ENCODE data around the gene PACRG. TPM values are rescaled to one million over a fixed set of nuclear protein-coding genes. Genes with fewer than 3 reads are reported as not detected.
A peak's percentile ranks its signal among the peaks of the same experiment; 100 is the strongest.

Gene PACRG
- total RNA-seq, 1 donor from 2014 or later: 1.2 TPM

DNA sequence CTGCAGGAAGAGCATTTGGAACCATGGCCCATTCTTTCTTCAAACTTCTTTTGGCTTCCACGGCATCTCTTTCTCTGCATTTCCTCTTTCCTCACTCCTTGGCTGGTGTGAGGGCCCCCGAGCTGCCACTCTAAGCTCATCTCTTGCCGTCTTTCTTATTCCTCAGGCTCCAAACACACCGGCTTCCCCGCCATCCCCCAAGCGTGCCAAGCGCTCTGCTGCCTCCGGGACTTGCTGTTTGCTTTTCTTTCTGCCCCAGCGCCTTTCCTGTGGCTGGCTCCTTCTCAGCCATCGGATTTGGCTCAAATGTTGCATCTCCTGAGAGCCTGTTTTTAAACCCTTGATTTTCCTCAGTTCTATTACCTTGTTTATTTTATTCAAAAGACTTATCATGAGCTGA is 172.7 kb downstream of the PACRG start:
- Mint-ChIP-seq H3K36me3 (ENCODE audit: unreplicated experiment) (no peaks in the 10 kb centered on the region), H3K9me3 (ENCODE audit: unreplicated experiment) (no peaks in the 10 kb centered on the region), H3K27me3 (ENCODE audit: unreplicated experiment) (peaks cover 18% of the 10 kb centered on the region), H3K4me3 (ENCODE audit: unreplicated experiment) (no peak overlapping the region), H3K27ac (ENCODE audit: unreplicated experiment) (no peak overlapping the region), H3K4me1 (ENCODE audit: unreplicated experiment) (no peaks in the 10 kb centered on the region)
- TF ChIP-seq, protein P1, sequence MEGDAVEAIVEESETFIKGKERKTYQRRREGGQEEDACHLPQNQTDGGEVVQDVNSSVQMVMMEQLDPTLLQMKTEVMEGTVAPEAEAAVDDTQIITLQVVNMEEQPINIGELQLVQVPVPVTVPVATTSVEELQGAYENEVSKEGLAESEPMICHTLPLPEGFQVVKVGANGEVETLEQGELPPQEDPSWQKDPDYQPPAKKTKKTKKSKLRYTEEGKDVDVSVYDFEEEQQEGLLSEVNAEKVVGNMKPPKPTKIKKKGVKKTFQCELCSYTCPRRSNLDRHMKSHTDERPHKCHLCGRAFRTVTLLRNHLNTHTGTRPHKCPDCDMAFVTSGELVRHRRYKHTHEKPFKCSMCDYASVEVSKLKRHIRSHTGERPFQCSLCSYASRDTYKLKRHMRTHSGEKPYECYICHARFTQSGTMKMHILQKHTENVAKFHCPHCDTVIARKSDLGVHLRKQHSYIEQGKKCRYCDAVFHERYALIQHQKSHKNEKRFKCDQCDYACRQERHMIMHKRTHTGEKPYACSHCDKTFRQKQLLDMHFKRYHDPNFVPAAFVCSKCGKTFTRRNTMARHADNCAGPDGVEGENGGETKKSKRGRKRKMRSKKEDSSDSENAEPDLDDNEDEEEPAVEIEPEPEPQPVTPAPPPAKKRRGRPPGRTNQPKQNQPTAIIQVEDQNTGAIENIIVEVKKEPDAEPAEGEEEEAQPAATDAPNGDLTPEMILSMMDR (IDR thresholded peaks at IDR 0.05): no peak
- DNase-seq (ENCODE audit: extremely low spot score, unreplicated experiment): no peak

DNA sequence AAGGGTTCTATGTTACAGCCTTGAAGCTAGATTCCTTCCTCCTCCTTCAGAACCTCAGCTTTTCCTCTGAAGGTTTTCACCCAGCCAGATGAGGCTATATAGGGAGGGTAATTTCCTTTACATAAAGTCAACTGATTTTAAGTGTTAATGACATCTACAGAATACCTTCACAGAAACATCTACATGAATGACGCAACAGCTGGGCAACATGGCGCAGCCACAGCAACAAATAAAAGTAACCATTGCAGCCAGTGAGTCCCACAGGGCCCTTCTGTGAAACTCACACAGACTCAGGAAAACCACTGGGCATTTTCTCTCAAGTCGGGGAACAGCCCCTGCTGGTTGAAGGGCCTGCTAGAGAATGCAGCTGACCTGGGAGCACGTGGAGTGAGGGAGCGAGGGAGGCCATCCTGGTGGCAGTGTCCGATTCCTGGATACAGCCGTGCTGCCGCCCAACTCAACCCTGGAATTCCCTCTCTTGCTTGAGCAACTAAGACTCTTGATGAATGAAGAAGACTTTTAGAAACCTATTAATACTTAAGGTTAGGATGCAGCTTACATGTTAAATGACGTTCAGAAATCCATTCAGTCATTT is 176.4 kb downstream of the PACRG start:
- no peak overlapping the region for H3K4me3 Mint-ChIP-seq (ENCODE audit: unreplicated experiment)
- TF ChIP-seq, protein P1 (IDR thresholded peaks at IDR 0.05): no peak

DNA sequence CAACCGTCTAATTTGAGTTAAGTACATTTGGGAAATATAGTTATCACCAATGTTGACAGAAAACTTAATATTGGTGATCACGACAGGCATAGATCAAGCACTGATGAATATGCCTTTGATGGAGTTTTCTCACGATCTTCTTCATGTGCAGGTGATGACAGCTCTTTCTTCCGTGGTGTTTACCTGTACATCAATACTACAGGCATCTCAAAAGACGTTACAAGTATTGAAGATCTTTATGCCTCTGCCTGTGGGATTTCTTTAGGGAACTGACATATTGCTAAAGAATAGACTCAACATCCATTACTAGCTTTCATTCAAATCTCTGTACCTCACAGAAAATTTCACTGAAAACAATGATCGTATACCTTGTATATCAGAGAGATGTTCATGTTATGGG is 178.7 kb downstream of the PACRG start:
- no peaks in the 10 kb centered on the region for H3K36me3 Mint-ChIP-seq (ENCODE audit: unreplicated experiment)
- DNase-seq (ENCODE audit: extremely low spot score, unreplicated experiment): no peak

More for the DNA sequence above, 176.4 kb downstream of the PACRG start:
- Mint-ChIP-seq H3K9me3 (ENCODE audit: unreplicated experiment) (no peaks in the 10 kb centered on the region), H3K36me3 (ENCODE audit: unreplicated experiment) (no peaks in the 10 kb centered on the region), H3K4me1 (ENCODE audit: unreplicated experiment) (no peaks in the 10 kb centered on the region), H3K27ac (ENCODE audit: unreplicated experiment) (no peak overlapping the region), H3K27me3 (ENCODE audit: unreplicated experiment) (peaks cover 21% of the 10 kb centered on the region)
- no peak for DNase-seq (ENCODE audit: extremely low spot score, unreplicated experiment)

DNA sequence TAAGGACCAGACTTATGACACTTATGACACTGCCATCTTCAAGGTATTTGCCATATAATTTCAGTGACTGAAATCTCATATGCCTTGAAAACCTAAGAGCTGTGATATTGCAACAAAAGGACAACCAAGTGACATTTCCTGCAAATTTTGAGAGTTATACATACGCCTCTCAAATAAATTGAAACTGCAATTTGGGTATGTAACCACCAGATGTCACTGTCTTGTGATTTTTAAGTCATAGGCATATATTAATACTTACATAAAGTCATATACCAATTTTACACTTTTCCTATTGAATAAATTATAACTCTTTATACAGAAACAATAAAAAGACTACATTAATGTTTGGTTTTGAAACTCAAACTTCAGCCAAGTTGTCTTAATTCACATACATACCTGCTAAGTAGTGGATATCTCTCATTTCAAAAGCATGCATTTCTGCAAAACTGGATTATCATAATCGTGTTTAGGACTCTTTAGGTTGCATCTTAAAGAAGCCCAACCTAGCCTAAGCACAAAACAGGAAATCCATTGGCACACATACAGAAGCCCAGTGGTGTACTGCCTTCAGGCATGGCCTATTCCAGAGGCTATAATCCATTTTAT is 180.2 kb downstream of the PACRG start:
- Mint-ChIP-seq H3K4me1 (ENCODE audit: unreplicated experiment) (no peaks in the 10 kb centered on the region), H3K9me3 (ENCODE audit: unreplicated experiment) (no peaks in the 10 kb centered on the region), H3K36me3 (ENCODE audit: unreplicated experiment) (no peaks in the 10 kb centered on the region), H3K27me3 (ENCODE audit: unreplicated experiment) (peaks cover 19% of the 10 kb centered on the region), H3K27ac (ENCODE audit: unreplicated experiment) (no peak overlapping the region), H3K4me3 (ENCODE audit: unreplicated experiment) (no peak overlapping the region)
- TF ChIP-seq, protein P1 (IDR thresholded peaks at IDR 0.05): peak; percentile 42
- DNase-seq (ENCODE audit: extremely low spot score, unreplicated experiment): no peak

More for the DNA sequence above, 178.7 kb downstream of the PACRG start:
- TF ChIP-seq, protein P1 (IDR thresholded peaks at IDR 0.05): no peak
- Mint-ChIP-seq H3K27me3 (ENCODE audit: unreplicated experiment) (peaks cover 19% of the 10 kb centered on the region), H3K4me3 (ENCODE audit: unreplicated experiment) (no peak overlapping the region), H3K27ac (ENCODE audit: unreplicated experiment) (no peak overlapping the region), H3K9me3 (ENCODE audit: unreplicated experiment) (no peaks in the 10 kb centered on the region), H3K4me1 (ENCODE audit: unreplicated experiment) (no peaks in the 10 kb centered on the region)

DNA sequence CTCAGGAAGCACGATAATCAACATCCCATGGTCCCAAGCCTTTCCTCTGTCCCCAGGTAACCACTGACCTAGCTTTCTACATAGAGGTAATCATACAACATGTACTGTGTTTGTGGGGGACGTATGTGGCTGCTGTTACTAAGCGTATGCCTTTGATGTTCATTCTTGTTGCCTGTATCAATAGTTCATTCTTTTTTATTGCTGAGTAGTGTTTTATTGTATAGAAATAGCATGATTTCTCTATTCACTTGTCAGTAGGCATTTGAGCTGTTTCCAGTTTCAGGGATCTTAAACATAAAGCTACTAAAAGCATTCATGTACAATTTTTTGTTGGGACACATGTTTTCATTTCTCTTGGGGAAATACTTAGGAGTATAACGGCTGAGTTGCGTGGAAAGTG is 185.4 kb downstream of the PACRG start:
- Mint-ChIP-seq H3K9me3 (ENCODE audit: unreplicated experiment) (peaks cover 15% of the 10 kb centered on the region), H3K36me3 (ENCODE audit: unreplicated experiment) (no peaks in the 10 kb centered on the region), H3K27me3 (ENCODE audit: unreplicated experiment) (no peaks in the 10 kb centered on the region), H3K4me1 (ENCODE audit: unreplicated experiment) (peaks cover 9% of the 10 kb centered on the region), H3K27ac (ENCODE audit: unreplicated experiment) (no peak overlapping the region), H3K4me3 (ENCODE audit: unreplicated experiment) (no peak overlapping the region)
- TF ChIP-seq, protein P1 (IDR thresholded peaks at IDR 0.05): no peak
- DNase-seq (ENCODE audit: extremely low spot score, unreplicated experiment): no peak

All from osteocyte (in vitro differentiated cells).